Tibial nerve (tissue), 4 donors: Measurements from ENCODE around the gene MAML2. TPM values are rescaled to one million over a fixed set of nuclear protein-coding genes. Genes with fewer than 3 reads are reported as not detected.

Experiments
- DNase-seq, 2 donors: peaks; one replicate each; pipeline ENCODE4 v3.0.0-alpha.2; 2019; ENCODE audit warnings: low spot score in 2 of 2
- H3K27ac ChIP-seq, 4 donors: fragments of 200-600 bp; sonication (generic) in 3 of 4; one replicate each; pipeline ENCODE4 v1.5.1; 2017 to 2019; ENCODE audit warnings: mild to moderate bottlenecking in 1 of 4
- H3K27me3 ChIP-seq, 2 donors: fragments of 200-600 bp; sonication (generic) in 1 of 2; one replicate each; pipeline versions ENCODE4 v1.5.1 to v1.6.0; 2017 to 2019
- H3K36me3 ChIP-seq, 3 donors: fragments of 200-600 bp; sonication (generic); one replicate each; pipeline ENCODE4 v1.5.1; 2018 to 2019
- H3K4me1 ChIP-seq, 4 donors: fragments of 200-600 bp; sonication (generic) in 3 of 4; one replicate each; pipeline ENCODE4 v1.5.1; 2017 to 2019
- H3K4me3 ChIP-seq, 4 donors: fragments of 200-600 bp; sonication (generic) in 3 of 4; one replicate each; pipeline ENCODE4 v1.5.1; 2017 to 2019; ENCODE audit warnings: mild to moderate bottlenecking in 1 of 4, moderate library complexity in 1 of 4
- H3K9me3 ChIP-seq, 4 donors: fragments of 200-600 bp; sonication (generic) in 3 of 4; one replicate each; pipeline ENCODE4 v1.5.1; 2017 to 2019
- EP300 ChIP-seq, 2 donors: sonication (generic); formaldehyde crosslinking; IDR thresholded peaks; one replicate each; pipeline ENCODE4 v1.6.1; 2017; ENCODE audit warnings: antibody characterized with exemption in 2 of 2, mild to moderate bottlenecking in 1 of 2
- POLR2A ChIP-seq, 2 donors: fragments of 450-650 bp; IDR thresholded peaks; one replicate each; pipeline ENCODE4 v1.6.1; 2017; ENCODE audit warnings: antibody characterized with exemption in 2 of 2, mild to moderate bottlenecking in 2 of 2, moderate library complexity in 2 of 2
- WGBS, 2 donors: methylation state at CpG; one replicate each; pipeline ENCODE4 v1.1.5; 2018; 5-methylcytosine and 5-hydroxymethylcytosine counted together
- total RNA-seq, 4 donors: library from RNA; depleted of rRNA; stranded (reverse); fragments of >200 nt; gene quantifications; one replicate each; pipeline ENCODE4 v1.1.0, GENCODE V29; 2016
- TF ChIP-seq, protein P1 (sequence below), 5 experiments: fragments of 200-600 bp in 3 of 5; fragments of 450-650 bp in 2 of 5; sonication (generic) in 3 of 5; IDR thresholded peaks; one replicate each; pipeline ENCODE4 v1.5.1; 2016 to 2019; ENCODE audit warnings: antibody characterized with exemption in 5 of 5, mild to moderate bottlenecking in 3 of 5, moderate library complexity in 2 of 5

MAML2 gene
- total RNA-seq, 4 donors from 2014 or later = 20.5 to 38.4 (median 27.9) TPM

DNA sequence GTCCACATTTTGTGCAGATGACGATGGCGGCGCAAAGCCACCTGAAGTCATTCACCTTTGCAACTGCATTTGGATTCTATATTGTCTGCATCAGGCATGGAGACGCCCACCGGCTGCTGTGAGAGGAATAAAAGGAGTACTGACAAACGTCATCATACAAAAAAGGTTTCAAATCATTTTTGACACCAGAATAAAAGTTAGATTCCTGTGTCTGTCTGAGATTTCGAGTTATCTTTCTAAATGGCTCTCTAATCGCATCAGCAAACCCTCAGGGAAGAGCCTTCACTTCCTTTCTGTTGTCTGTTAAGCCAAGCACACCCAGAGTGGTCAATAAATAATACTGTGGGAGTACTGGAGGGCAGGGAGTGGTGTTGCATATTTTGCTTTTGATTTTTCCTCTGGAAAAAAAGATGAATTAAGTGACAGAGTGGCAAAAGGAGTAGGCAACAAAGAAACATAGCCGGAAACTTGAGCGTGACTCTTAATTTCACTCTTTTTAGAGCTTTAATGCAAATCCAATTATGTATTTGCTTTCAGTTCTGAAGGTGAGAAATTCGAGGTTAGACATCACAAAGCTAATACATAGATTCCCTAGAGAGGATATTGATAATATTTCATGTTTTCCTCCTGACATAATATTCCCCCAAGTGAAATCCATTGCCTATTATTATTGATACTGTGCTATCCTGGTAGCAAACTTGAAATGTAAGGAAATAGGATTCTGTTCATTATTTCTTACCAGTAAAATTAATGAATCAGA is 268.3 kb downstream of the MAML2 start:
- Histone ChIP-seq H3K9me3 (no peaks in the 10 kb centered on the region), H3K27ac (peak overlapping the region in 2 of 4 donors; percentile 9 to 52)
- WGBS, 2 donors = 67 to 70% methylated on average over 11 of the region's 11 CpGs

DNA sequence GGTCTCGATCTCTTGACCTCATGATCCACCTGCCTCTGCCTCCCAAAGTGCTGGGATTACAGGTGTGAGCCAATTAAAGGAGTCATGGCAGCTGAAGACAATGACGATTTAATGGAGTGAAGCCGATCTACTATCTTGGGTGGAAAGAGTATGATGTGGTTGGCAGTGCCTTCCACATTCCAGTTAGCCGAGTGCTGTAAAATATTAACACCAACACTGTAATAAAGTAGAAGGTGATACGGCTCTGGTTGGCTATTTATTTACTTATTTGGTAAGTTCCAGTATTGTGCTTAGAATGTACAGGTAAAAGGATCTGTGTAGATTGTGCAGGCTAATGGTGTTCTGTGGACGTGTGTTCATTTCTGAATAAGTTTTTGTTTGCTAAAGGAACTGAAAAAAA is 269.5 kb downstream of the MAML2 start:
- Histone ChIP-seq H3K4me3 (no peak overlapping the region), H3K4me1 (peaks cover 0 to 58% (median 29%) of the 10 kb centered on the region in 4 donors), H3K27me3 (no peaks in the 10 kb centered on the region), H3K9me3 (no peaks in the 10 kb centered on the region), H3K27ac (peak overlapping the region in 1 of 4 donors; percentile 6), H3K36me3 (no peaks in the 10 kb centered on the region)
- TF ChIP-seq POLR2A (IDR thresholded peaks at IDR 0.05) (no peak), EP300 (IDR thresholded peaks at IDR 0.05) (no peak)
- TF ChIP-seq, protein P1, sequence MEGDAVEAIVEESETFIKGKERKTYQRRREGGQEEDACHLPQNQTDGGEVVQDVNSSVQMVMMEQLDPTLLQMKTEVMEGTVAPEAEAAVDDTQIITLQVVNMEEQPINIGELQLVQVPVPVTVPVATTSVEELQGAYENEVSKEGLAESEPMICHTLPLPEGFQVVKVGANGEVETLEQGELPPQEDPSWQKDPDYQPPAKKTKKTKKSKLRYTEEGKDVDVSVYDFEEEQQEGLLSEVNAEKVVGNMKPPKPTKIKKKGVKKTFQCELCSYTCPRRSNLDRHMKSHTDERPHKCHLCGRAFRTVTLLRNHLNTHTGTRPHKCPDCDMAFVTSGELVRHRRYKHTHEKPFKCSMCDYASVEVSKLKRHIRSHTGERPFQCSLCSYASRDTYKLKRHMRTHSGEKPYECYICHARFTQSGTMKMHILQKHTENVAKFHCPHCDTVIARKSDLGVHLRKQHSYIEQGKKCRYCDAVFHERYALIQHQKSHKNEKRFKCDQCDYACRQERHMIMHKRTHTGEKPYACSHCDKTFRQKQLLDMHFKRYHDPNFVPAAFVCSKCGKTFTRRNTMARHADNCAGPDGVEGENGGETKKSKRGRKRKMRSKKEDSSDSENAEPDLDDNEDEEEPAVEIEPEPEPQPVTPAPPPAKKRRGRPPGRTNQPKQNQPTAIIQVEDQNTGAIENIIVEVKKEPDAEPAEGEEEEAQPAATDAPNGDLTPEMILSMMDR (IDR thresholded peaks at IDR 0.05) = no peak
- no peak for DNase-seq
- WGBS, 2 donors = 94% methylated on average over 6 of the region's 6 CpGs

More for the DNA sequence above, 268.3 kb downstream of the MAML2 start:
- TF ChIP-seq POLR2A (IDR thresholded peaks at IDR 0.05) = no peak
- H3K36me3 ChIP-seq = no peaks in the 10 kb centered on the region
- H3K4me3 ChIP-seq = no peak overlapping the region
- no peaks in the 10 kb centered on the region for H3K27me3 ChIP-seq
- peaks cover 0 to 61% (median 29%) of the 10 kb centered on the region in 4 donors for H3K4me1 ChIP-seq
- no peak for DNase-seq

DNA sequence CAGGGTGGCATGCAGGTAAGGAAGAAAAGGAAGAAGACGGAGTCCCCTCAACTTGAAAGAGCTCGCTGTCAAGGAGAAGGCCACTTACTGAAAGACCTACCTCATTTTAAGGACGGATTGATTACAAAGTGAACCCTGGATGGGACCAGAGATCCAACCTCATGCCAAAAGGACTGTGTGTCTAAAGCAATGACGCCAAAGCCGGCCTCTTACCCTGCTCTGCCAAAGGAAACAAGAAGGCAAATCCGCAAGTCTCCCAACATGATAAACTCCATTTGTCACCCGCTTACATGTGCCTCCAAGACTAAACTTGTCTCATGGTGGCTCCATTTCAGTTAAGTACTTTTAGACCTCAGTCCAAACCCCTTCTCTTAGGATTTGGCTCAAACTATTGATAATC is 270.4 kb downstream of the MAML2 start:
- H3K27ac ChIP-seq = no peak overlapping the region
- no peak for DNase-seq
- TF ChIP-seq, protein P1 (IDR thresholded peaks at IDR 0.05) = no peak
- TF ChIP-seq EP300 (IDR thresholded peaks at IDR 0.05) (no peak), POLR2A (IDR thresholded peaks at IDR 0.05) (no peak)
- no peaks in the 10 kb centered on the region for H3K9me3 ChIP-seq
- no peak overlapping the region for H3K4me3 ChIP-seq
- H3K27me3 ChIP-seq = no peaks in the 10 kb centered on the region
- 88 to 94% methylated on average over 7 of the region's 7 CpGs for WGBS, 2 donors
- H3K36me3 ChIP-seq = no peaks in the 10 kb centered on the region
- H3K4me1 ChIP-seq = peaks cover 0 to 55% (median 29%) of the 10 kb centered on the region in 4 donors

DNA sequence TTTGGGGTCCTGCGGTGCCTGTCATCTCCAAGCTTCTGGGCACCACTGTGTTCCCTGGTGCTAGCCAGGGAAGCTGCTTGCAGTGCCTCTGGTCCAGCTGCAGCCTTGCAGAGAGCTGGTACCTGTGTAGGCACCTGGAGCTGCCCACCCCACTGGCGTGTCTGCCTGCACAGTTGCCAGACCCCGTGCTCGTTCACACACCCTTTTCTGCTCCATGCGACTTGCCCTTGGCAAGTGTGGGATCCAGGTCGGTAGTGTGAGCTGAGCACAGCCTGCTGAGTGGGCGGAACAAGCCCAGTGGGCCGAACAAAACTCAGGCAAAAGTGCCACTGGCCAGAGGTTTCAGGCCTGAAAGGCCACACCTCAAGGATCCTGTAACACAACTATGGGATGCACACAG is 272.5 kb downstream of the MAML2 start:
- Histone ChIP-seq H3K9me3 (no peaks in the 10 kb centered on the region), H3K36me3 (no peaks in the 10 kb centered on the region), H3K4me1 (peaks cover 0 to 46% (median 16%) of the 10 kb centered on the region in 4 donors), H3K27me3 (no peaks in the 10 kb centered on the region), H3K4me3 (no peak overlapping the region), H3K27ac (no peak overlapping the region)
- 71% methylated on average over 8 of the region's 8 CpGs for WGBS, 2 donors
- TF ChIP-seq, protein P1 (IDR thresholded peaks at IDR 0.05) = no peak
- TF ChIP-seq POLR2A (IDR thresholded peaks at IDR 0.05) (no peak), EP300 (IDR thresholded peaks at IDR 0.05) (no peak)
- no peak for DNase-seq

DNA sequence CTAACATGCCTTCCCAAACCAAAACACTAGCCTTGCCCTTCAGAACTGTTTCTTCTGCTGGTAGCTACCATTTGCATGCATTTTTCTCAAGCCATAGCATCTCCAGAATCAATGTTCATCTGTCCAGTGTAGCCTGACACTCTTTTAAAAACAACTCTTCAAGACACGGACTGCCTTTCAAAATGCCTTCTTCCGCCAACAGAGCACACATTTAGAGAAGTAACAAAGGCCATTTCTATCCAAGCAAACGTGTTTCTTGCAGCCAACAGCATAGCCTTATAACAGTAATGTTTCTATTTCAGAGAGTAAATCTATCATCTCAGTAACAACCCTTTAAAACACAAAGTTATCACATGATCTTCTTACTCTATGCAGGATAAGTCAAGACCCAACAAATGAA is 275.8 kb downstream of the MAML2 start:
- no peak overlapping the region for H3K27ac ChIP-seq
- no peaks in the 10 kb centered on the region for H3K36me3 ChIP-seq
- no peak overlapping the region for H3K4me3 ChIP-seq
- no peaks in the 10 kb centered on the region for H3K9me3 ChIP-seq
- 56 to 64% methylated on average over 3 of the region's 3 CpGs for WGBS, 2 donors
- TF ChIP-seq EP300 (IDR thresholded peaks at IDR 0.05) (no peak), POLR2A (IDR thresholded peaks at IDR 0.05) (no peak)
- TF ChIP-seq, protein P1 (IDR thresholded peaks at IDR 0.05) = no peak
- DNase-seq = no peak
- H3K4me1 ChIP-seq = peaks cover 0 to 33% (median 4%) of the 10 kb centered on the region in 4 donors
- H3K27me3 ChIP-seq = no peaks in the 10 kb centered on the region
